ENCODE data around the gene ACACB.

The ACACB gene

DNA sequence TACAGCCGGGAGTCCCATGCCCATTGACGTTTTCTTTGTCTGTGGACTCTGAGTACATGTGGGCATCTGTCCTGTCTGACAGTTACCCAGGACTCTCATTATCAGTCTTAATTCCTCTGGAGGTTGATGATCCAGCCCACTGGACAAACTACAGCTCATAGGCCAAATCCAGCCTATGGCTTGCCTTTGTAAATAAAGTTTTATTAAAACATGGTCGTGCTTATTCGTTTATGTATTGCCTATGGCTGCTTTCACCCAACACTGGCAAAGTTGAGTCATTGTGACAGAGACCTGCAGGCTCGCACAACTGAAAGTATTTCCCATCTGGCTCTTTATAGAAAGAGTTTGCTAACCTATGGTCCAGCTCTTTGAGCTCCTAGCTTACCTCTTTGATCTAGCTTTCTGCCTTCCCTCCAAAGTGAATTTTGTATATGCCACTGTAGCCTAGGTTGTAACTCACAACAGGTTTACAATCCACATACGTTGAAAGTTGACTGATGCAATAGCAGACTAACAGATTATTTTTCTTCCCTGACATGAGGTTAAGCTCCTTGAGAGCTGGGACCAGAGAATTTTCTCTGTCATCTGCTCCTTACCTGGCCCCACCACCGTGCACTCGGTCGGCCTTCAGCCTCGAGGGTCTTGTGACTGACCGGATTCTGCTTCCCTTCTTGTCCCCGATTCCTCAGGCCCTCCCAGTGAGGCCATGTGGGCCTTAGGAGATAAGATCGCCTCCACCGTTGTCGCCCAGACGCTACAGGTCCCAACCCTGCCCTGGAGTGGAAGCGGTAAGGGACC is 57.3 kb downstream of the ACACB start:
- no peak overlapping the region for H3K27ac ChIP-seq
- TF ChIP-seq, protein P1, sequence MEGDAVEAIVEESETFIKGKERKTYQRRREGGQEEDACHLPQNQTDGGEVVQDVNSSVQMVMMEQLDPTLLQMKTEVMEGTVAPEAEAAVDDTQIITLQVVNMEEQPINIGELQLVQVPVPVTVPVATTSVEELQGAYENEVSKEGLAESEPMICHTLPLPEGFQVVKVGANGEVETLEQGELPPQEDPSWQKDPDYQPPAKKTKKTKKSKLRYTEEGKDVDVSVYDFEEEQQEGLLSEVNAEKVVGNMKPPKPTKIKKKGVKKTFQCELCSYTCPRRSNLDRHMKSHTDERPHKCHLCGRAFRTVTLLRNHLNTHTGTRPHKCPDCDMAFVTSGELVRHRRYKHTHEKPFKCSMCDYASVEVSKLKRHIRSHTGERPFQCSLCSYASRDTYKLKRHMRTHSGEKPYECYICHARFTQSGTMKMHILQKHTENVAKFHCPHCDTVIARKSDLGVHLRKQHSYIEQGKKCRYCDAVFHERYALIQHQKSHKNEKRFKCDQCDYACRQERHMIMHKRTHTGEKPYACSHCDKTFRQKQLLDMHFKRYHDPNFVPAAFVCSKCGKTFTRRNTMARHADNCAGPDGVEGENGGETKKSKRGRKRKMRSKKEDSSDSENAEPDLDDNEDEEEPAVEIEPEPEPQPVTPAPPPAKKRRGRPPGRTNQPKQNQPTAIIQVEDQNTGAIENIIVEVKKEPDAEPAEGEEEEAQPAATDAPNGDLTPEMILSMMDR (conservative IDR thresholded peaks at IDR 0.05), result no peak
- no peak for TF ChIP-seq ZFX (IDR thresholded peaks at IDR 0.05)

DNA sequence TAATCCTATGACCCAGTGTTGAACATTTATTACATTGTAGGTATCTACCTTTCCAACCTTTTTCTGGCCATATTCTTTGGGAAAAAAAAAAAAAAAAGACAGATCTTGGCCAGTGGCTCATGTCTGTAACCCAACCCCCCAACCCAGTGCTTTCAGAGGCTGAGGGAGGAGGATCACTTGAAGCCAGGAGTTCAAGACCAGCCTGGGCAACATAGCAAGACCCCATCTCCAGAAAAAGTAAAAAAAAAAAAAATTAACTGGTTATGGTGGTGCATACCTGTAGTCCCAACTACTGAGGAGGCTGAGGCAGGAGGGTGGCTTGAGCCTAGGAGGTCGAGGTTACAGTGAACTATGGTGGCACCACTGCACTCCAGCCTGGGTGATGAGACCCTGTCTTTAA is 58.1 kb downstream of the ACACB start:
- TF ChIP-seq ZFX (IDR thresholded peaks at IDR 0.05), result no peak
- TF ChIP-seq, protein P1 (conservative IDR thresholded peaks at IDR 0.05), result no peak
- no peak overlapping the region for H3K27ac ChIP-seq

DNA sequence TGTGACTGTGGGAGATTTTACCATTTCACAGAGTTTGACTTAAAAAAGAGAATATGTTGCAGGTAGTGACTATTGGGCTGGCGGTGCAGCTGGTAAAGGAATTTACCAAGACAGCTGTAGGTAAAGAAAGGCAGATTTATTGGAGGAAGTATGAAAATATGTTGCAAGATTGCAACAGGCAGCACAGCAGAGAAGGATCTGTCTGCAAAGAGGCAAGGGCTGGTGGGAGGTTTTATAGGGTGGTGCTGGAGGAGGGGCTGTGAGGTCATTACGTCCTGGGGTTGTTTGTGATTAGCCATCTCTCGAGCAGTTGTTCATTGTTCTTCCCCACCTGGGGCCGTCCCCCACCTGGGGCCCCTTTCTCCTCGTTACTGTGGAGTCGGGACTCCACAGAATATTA is 62.1 kb downstream of the ACACB start:
- TF ChIP-seq, protein P1 (conservative IDR thresholded peaks at IDR 0.05), result no peak
- no peak for TF ChIP-seq ZFX (IDR thresholded peaks at IDR 0.05)
- no peak overlapping the region for H3K27ac ChIP-seq

DNA sequence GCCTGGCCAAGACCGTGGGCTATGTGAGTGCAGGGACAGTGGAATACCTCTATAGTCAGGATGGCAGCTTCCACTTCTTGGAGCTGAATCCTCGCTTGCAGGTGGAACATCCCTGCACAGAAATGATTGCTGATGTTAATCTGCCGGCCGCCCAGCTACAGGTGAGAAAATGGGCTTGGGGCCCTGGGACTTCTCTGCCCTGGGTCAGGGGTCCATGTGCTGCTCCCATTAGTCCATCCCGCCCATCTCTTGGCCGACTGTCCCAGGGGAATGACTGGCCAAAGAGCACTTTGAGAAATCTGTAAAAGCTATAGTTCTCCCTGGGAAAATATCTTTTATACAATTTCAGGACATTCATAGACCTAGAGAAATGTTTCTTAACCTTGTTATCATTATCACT is 63.5 kb downstream of the ACACB start:
- no peak overlapping the region for H3K27ac ChIP-seq
- no peak for TF ChIP-seq ZFX (IDR thresholded peaks at IDR 0.05)
- TF ChIP-seq, protein P1 (conservative IDR thresholded peaks at IDR 0.05), result no peak

DNA sequence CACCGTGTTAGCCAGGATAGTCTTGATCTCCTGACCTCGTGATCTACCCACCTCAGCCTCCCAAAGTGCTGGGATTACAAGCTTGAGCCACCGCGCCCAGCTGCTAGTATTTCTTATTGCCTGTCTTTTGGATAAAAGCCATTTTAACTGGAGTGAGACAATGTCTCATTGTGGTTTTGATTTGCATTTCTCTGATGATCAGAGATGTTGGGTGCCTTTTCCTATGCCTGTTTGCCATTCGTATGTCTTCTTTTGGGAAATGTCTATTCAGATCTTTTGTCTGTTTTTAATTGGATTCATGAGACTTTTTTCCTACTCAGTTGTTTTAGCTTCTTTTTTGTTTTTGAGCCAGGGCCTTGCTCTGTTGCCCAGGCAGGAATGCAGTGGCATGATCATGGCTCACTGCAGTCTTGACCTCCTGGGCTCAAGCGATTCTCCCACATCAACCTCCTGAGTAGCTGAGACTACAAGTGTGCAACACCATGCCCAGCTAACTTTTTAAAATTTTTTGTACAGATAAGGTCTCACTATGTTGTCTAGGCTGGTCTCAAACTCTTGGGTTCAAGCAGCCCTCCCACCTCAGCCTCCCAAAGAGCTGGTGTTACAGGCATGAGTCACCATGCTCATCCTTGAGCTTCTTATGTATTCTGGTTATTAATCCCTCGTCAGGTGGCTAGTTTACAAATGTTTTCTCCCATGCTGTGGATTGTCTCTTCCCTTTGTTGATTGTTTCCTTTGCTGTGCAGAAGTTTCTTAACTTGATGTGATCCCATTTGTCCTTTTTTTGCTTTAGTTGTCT is 65.9 kb downstream of the ACACB start:
- TF ChIP-seq ZFX (IDR thresholded peaks at IDR 0.05), result no peak
- TF ChIP-seq, protein P1 (conservative IDR thresholded peaks at IDR 0.05), result no peak
- H3K27ac ChIP-seq, result no peak overlapping the region

DNA sequence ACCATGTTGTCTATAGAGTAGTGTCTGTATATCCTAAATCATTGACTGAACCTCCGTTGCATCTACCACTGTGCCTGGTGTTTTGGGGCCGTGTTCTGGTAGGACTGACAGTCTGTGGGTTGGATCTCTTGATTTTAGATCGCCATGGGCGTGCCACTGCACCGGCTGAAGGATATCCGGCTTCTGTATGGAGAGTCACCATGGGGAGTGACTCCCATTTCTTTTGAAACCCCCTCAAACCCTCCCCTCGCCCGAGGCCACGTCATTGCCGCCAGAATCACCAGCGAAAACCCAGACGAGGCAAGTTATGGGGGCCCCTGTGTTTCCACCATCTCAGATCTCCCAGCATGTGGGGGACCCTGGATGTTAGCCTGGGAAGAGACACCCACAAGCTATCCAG is 69.1 kb downstream of the ACACB start:
- TF ChIP-seq, protein P1 (conservative IDR thresholded peaks at IDR 0.05), result no peak
- H3K27ac ChIP-seq, result no peak overlapping the region

DNA sequence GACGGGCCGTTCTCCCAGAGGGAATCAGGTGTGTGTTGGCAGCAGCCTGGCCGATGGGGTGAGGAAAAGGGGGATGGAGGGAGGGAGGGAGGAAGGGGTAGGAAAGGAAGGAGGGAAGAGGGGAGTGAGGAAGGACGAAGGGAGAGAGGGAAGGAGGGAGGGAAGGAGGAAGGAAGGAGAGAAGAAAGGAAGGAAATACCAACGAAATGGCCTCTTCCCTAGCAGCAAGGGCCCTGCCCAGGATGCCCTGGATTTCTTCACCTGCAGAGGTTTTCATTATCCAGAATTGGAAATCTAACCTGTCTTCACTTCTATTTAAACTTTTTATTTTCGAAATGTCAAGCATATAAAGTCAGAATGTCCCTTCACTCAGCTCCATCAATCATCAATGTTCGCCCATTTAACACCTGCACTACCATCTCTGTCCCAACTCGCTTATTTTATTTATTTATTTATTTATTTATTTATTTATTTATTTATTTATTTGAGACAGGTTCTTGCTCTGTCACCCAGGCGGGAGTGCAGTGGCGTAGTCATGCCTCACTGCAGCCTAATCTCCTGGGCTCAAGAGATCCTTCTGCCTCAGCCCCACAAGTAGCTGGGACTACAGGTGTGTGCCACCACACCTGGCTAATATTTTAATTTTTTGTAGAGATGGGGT is 70.7 kb downstream of the ACACB start:
- no peak overlapping the region for H3K27ac ChIP-seq
- TF ChIP-seq, protein P1 (conservative IDR thresholded peaks at IDR 0.05), result no peak
- TF ChIP-seq ZFX (IDR thresholded peaks at IDR 0.05), result no peak
